Measurements from ENCODE around the gene IL31RA.

IL31RA gene

GRCh38 chr5:55911784-55912653 is 60.9 kb downstream of the IL31RA start:
- Histone ChIP-seq H3K4me3 (ENCODE audit: insufficient read depth, low read depth, low read length) (no peak overlapping the region), H3K4me1 (ENCODE audit: control insufficient read depth, insufficient read depth, low read length) (no peaks in the 10 kb centered on the region), H3K36me3 (ENCODE audit: control insufficient read depth, insufficient read depth, low read length) (no peaks in the 10 kb centered on the region), H3K9me3 (ENCODE audit: control insufficient read depth, low read length) (no peaks in the 10 kb centered on the region), H3K27me3 (ENCODE audit: control insufficient read depth, insufficient read depth, low read length, poor library complexity, severe bottlenecking) (no peaks in the 10 kb centered on the region), H3K27ac (ENCODE audit: insufficient read depth, low read depth, low read length, poor library complexity, severe bottlenecking) (no peak overlapping the region)
- 86 to 95% methylated on average over 2 of the region's 2 CpGs for WGBS, 2 experiments

DNA sequence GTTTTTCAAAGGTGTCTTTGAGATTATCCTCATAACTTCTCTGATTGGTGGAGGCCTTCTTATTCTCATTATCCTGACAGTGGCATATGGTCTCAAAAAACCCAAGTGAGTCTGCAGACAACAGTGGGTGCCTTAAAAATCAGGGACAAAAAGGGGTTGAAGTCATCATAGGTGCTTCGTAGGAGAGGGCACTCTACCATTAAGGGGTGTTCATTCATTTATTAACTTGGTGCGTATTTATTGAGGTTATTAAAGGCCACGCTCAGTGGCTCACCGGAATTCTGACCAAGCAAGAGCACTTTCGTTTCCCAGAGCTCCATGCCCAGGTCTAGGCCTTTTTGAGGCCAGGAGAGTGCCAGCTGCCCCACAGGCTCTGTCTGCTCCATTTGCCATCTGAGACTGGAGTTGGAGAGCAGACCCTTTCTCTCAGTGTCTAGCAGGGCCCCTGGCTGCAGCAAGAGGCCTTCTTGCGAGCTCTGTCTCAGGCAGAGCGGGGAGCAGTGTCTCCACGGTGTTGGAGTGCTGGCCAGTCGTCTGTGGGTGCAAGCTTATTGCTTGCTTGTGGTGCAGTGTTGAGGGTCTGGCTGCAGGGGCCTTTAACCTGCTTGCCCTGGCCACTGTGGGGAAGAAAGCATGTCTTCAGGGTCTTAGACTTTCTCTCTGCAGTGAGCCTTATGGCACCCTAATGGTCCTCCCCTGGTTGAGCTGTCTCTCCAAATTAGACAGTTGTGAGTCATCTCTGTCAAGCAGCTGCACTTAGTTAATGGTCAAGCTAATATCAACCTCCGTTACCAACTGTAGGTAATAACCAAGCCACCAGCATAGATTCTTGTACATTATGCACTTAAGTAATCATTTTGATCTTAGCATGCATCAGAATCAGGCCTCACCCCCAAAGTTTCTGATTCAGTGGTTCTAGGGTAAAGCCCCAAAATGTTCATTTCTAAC is 62.6 kb downstream of the IL31RA start:
- no peaks in the 10 kb centered on the region for H3K36me3 ChIP-seq (ENCODE audit: control insufficient read depth, insufficient read depth, low read length)
- H3K4me3 ChIP-seq (ENCODE audit: insufficient read depth, low read depth, low read length): no peak overlapping the region
- H3K27me3 ChIP-seq (ENCODE audit: control insufficient read depth, insufficient read depth, low read length, poor library complexity, severe bottlenecking): no peaks in the 10 kb centered on the region
- 94 to 96% methylated on average over 10 of the region's 10 CpGs for WGBS, 2 experiments
- no peaks in the 10 kb centered on the region for H3K4me1 ChIP-seq (ENCODE audit: control insufficient read depth, insufficient read depth, low read length)
- H3K27ac ChIP-seq (ENCODE audit: insufficient read depth, low read depth, low read length, poor library complexity, severe bottlenecking): no peak overlapping the region
- no peaks in the 10 kb centered on the region for H3K9me3 ChIP-seq (ENCODE audit: control insufficient read depth, low read length)

DNA sequence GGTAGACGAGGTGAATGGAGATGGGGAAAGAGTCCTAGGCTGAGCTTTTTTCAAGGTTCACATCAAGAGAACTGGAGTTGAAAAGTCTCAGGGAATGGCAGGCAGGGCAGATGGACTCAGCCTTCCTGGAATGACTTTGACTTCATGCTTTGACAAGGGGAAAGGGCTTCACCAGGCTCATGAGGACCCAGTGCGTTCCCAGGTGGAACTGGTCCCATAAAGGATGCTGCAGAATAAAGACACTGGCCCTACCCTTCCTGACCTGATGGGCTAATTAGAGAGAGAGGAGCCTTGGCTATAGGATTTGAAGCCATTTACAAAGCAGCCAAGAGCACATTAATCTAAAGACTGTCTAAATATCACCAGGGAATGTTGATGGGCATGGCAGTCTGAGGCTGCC is 63.8 kb downstream of the IL31RA start:
- 87 to 92% methylated on average over 2 of the region's 2 CpGs for WGBS, 2 experiments
- Histone ChIP-seq H3K4me3 (ENCODE audit: insufficient read depth, low read depth, low read length) (no peak overlapping the region), H3K4me1 (ENCODE audit: control insufficient read depth, insufficient read depth, low read length) (no peaks in the 10 kb centered on the region), H3K27ac (ENCODE audit: insufficient read depth, low read depth, low read length, poor library complexity, severe bottlenecking) (no peak overlapping the region), H3K36me3 (ENCODE audit: control insufficient read depth, insufficient read depth, low read length) (no peaks in the 10 kb centered on the region), H3K27me3 (ENCODE audit: control insufficient read depth, insufficient read depth, low read length, poor library complexity, severe bottlenecking) (no peaks in the 10 kb centered on the region), H3K9me3 (ENCODE audit: control insufficient read depth, low read length) (no peaks in the 10 kb centered on the region)

- Histone ChIP-seq H3K36me3 (ENCODE audit: control insufficient read depth, insufficient read depth, low read length) (no peaks in the 10 kb centered on the region), H3K9me3 (ENCODE audit: control insufficient read depth, low read length) (no peaks in the 10 kb centered on the region), H3K4me1 (ENCODE audit: control insufficient read depth, insufficient read depth, low read length) (no peaks in the 10 kb centered on the region), H3K27me3 (ENCODE audit: control insufficient read depth, insufficient read depth, low read length, poor library complexity, severe bottlenecking) (no peaks in the 10 kb centered on the region), H3K27ac (ENCODE audit: insufficient read depth, low read depth, low read length, poor library complexity, severe bottlenecking) (no peak overlapping the region), H3K4me3 (ENCODE audit: insufficient read depth, low read depth, low read length) (no peak overlapping the region)
- WGBS, 2 experiments: 91 to 94% methylated on average over 3 of the region's 3 CpGs
These were observed 64.6 kb downstream of the IL31RA start for GRCh38 chr5:55915783-55916182.

DNA sequence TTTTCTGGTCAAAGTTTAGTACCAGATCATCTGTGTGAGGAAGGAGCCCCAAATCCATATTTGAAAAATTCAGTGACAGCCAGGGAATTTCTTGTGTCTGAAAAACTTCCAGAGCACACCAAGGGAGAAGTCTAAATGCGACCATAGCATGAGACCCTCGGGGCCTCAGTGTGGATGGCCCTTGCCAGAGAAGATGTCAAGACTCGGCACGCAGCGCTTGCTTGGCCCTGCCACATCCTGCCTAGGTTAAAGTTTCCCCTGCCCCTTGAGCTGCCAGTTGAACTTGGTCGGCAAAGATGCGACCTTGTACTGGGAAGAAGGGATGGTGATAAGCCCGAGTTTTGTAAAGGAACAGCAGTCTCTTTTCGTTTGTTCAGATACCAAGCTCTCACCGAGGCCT is 65.8 kb downstream of the IL31RA start:
- Histone ChIP-seq H3K36me3 (ENCODE audit: control insufficient read depth, insufficient read depth, low read length) (no peaks in the 10 kb centered on the region), H3K4me3 (ENCODE audit: insufficient read depth, low read depth, low read length) (no peak overlapping the region), H3K27me3 (ENCODE audit: control insufficient read depth, insufficient read depth, low read length, poor library complexity, severe bottlenecking) (no peaks in the 10 kb centered on the region), H3K27ac (ENCODE audit: insufficient read depth, low read depth, low read length, poor library complexity, severe bottlenecking) (no peak overlapping the region), H3K4me1 (ENCODE audit: control insufficient read depth, insufficient read depth, low read length) (no peaks in the 10 kb centered on the region), H3K9me3 (ENCODE audit: control insufficient read depth, low read length) (no peaks in the 10 kb centered on the region)
- WGBS, 2 experiments: 85 to 86% methylated on average over 10 of the region's 10 CpGs

GRCh38 chr5:55917402-55918086 is 66.4 kb downstream of the IL31RA start:
- no peaks in the 10 kb centered on the region for H3K27me3 ChIP-seq (ENCODE audit: control insufficient read depth, insufficient read depth, low read length, poor library complexity, severe bottlenecking)
- no peak overlapping the region for H3K27ac ChIP-seq (ENCODE audit: insufficient read depth, low read depth, low read length, poor library complexity, severe bottlenecking)
- H3K4me3 ChIP-seq (ENCODE audit: insufficient read depth, low read depth, low read length): no peak overlapping the region
- 87 to 91% methylated on average over 5 of the region's 5 CpGs for WGBS, 2 experiments
- no peaks in the 10 kb centered on the region for H3K4me1 ChIP-seq (ENCODE audit: control insufficient read depth, insufficient read depth, low read length)
- no peaks in the 10 kb centered on the region for H3K36me3 ChIP-seq (ENCODE audit: control insufficient read depth, insufficient read depth, low read length)
- H3K9me3 ChIP-seq (ENCODE audit: control insufficient read depth, low read length): no peaks in the 10 kb centered on the region

- Histone ChIP-seq H3K9me3 (ENCODE audit: control insufficient read depth, low read length) (no peaks in the 10 kb centered on the region), H3K4me3 (ENCODE audit: insufficient read depth, low read depth, low read length) (no peak overlapping the region), H3K27me3 (ENCODE audit: control insufficient read depth, insufficient read depth, low read length, poor library complexity, severe bottlenecking) (no peaks in the 10 kb centered on the region), H3K27ac (ENCODE audit: insufficient read depth, low read depth, low read length, poor library complexity, severe bottlenecking) (no peak overlapping the region), H3K36me3 (ENCODE audit: control insufficient read depth, insufficient read depth, low read length) (no peaks in the 10 kb centered on the region), H3K4me1 (ENCODE audit: control insufficient read depth, insufficient read depth, low read length) (no peaks in the 10 kb centered on the region)
- WGBS, 2 experiments: 93% methylated on average over 17 of the region's 17 CpGs
These were observed 67.2 kb downstream of the IL31RA start for GRCh38 chr5:55918087-55919035.

- Histone ChIP-seq H3K4me1 (ENCODE audit: control insufficient read depth, insufficient read depth, low read length) (no peaks in the 10 kb centered on the region), H3K9me3 (ENCODE audit: control insufficient read depth, low read length) (no peaks in the 10 kb centered on the region), H3K27me3 (ENCODE audit: control insufficient read depth, insufficient read depth, low read length, poor library complexity, severe bottlenecking) (no peaks in the 10 kb centered on the region), H3K4me3 (ENCODE audit: insufficient read depth, low read depth, low read length) (no peak overlapping the region), H3K27ac (ENCODE audit: insufficient read depth, low read depth, low read length, poor library complexity, severe bottlenecking) (no peak overlapping the region), H3K36me3 (ENCODE audit: control insufficient read depth, insufficient read depth, low read length) (no peaks in the 10 kb centered on the region)
- WGBS, 2 experiments: 90 to 95% methylated on average over 3 of the region's 3 CpGs
These were observed 68.5 kb downstream of the IL31RA start for GRCh38 chr5:55919625-55920024.

DNA sequence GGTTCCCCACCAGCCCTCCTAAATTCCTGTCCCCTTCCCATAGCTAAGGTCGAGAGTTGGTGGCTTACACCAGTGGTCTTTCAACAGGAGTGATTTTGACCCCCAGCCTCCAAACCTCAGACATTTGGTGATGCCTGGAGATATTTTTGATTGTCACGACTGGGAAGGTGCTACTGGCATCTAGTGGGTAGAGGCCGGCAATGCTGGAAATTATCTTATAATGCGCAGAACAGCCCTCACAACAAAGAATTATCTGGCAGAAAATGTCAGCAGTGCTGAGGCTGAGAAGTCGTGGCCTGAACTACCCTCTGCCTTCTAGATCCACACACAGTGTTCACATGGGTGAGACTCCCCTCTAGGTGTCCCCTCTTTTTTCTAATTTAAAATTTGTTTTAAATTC is 69.6 kb downstream of the IL31RA start:
- Histone ChIP-seq H3K9me3 (ENCODE audit: control insufficient read depth, low read length) (no peaks in the 10 kb centered on the region), H3K27ac (ENCODE audit: insufficient read depth, low read depth, low read length, poor library complexity, severe bottlenecking) (no peak overlapping the region), H3K4me1 (ENCODE audit: control insufficient read depth, insufficient read depth, low read length) (no peaks in the 10 kb centered on the region), H3K4me3 (ENCODE audit: insufficient read depth, low read depth, low read length) (no peak overlapping the region), H3K27me3 (ENCODE audit: control insufficient read depth, insufficient read depth, low read length, poor library complexity, severe bottlenecking) (no peaks in the 10 kb centered on the region), H3K36me3 (ENCODE audit: control insufficient read depth, insufficient read depth, low read length) (no peaks in the 10 kb centered on the region)
- 87 to 88% methylated on average over 5 of the region's 5 CpGs for WGBS, 2 experiments
